GM21526 (cell line): ENCODE results near the gene HOXB4.

Experiments
- ATAC-seq: cut with Tn5 transposase; IDR thresholded peaks from one replicate; pipeline ENCODE4 v1.9.1; 2021; ENCODE audit warnings: moderate library complexity; ENCODE audit not compliant: unreplicated experiment, low FRiP score

The HOXB4 gene

DNA sequence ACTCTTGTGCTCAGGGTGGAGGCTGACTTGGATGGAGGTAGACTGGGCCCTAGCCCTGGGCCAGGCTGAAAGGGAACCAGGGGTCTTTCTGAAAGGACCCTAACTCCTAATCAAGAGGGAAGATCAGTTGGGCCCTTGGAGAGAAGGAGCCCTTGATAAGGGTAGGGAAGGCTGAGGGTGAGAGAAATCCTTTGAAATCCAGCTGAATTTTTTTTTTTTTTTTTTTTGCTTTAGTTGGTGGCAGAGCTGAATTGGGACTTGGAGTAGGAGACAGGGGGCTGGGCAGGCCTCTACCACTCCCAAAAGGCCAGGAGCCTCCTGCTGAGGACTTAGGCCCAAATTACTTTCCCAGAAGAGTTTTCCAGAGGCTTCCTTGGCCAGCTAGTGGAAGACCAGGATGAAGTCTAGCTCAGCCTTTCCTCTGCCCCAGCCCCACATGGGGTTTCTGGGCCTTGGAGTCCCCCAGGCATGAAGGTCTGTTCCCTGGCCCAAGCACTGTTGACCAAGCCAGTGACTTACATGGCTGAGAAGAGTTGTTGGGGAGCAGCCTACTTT lies 12.5 kb upstream of the HOXB4 start:
- no peak for ATAC-seq

DNA sequence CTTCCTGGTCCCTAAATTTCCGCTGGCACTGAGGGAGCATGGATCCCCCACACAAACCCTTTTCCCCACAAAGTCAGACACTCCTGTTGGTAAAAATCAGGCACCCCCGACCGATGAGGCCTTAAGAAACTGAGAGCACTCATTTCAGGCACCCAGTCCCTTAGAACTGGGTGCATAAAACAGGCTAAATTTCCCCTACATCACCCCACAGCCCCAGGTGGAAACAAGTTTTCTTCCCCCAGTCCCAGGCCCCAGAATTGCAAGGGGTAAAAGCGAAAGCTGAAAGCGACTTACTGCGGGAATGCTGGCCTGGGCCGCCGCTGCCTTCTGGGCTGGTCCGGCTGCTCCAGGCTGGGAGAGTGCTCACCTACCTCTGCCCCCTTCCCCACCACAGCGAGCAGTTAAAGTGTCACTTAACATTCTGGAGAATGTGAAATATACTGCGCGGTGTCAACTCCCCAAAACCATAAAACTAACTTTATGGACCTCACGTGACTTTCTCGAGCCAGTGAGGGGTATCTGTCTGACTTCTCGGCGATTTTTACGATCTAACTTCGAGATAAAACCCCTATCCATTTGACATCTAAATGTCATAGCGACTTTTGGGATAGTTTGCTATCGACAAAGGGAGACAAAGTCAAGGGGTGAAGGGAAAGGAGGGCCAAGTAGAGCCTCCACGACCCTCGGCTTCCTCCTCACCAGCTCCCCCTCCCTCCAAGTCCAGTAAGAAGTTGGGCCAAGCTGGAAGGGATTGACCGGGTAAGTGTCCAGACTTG lies 11.9 kb upstream of the HOXB4 start, which contains the start of gene HOXB3:
Gene HOXB3 (minus strand): TSS at position 411 of the 776 bp plus-strand sequence. CDS start 37,767 bp downstream, outside the sequence.
- no peak for ATAC-seq

DNA sequence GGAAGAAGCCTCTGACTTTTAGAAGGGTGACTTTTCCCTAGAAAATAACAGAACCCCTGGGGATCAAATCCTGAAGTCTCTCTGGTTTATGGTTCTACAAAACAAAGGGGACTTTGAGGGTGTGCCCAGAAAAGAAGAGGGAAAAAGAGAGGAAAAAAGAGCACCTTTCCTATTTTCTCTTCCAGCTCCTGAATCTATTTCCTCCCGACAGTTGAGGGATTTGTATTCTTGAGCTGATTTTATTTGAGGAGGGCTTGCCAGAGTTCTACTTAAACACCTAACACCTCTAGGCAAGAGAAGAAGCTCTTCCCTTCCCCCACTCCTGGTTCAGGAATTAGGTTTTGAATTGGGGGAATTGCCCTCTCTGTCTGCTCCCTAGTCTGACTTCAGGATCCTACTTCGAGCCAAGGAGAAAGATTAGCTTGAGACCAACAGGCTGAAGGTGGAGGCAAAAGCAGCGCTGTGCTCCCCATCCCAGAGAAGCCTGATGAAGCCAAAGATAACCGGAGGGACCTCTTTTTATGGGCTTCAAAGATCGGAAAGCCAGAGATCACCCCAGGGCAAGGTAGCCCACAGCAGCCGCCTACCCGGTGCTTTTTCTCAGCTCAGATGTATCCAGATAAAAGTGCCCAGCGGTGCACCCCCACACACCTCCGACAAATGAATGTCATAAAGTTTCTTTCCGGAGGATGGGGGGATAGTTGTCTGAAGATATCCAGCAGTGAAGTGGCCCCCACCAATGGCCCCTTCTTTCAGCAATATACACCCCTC lies 11.1 kb upstream of the HOXB4 start:
- no peak for ATAC-seq

DNA sequence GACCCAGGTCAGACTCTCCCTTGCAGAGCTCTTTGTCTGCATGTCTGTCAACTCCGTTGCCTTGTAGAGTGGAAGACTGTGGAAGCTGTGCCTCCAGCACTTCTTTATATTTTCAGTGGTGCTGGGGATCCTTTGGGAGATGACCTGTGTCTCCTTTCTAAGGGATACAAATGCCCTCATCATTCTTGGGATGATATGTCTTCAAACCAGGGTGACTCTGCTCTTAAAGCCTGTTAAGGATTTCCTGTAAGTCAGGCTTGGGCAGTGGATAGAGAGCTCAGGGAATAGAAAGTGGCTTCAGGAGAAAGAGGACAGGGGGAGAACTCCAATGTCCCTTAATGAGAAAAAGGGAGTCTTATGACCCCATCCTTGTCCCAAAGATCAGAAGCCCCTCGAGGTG lies 10.4 kb upstream of the HOXB4 start:
- ATAC-seq: no peak

DNA sequence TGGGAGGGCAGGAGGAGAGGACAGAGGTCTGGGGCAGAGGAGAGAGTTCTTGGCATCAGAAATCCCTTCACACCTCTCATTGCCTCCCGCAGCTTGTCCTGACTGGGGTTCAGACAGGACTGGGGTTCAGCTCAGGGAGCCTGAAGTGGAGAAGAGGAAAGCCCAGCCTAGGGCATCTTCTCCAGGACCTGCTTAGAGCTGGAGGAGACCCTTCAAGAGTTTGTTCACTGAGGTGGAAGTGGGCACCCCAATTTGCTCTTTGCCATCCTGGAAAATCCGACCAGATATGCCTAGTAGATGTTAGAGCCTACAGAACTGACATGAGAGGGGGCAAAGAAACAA lies 9.9 kb upstream of the HOXB4 start:
- no peak for ATAC-seq

DNA sequence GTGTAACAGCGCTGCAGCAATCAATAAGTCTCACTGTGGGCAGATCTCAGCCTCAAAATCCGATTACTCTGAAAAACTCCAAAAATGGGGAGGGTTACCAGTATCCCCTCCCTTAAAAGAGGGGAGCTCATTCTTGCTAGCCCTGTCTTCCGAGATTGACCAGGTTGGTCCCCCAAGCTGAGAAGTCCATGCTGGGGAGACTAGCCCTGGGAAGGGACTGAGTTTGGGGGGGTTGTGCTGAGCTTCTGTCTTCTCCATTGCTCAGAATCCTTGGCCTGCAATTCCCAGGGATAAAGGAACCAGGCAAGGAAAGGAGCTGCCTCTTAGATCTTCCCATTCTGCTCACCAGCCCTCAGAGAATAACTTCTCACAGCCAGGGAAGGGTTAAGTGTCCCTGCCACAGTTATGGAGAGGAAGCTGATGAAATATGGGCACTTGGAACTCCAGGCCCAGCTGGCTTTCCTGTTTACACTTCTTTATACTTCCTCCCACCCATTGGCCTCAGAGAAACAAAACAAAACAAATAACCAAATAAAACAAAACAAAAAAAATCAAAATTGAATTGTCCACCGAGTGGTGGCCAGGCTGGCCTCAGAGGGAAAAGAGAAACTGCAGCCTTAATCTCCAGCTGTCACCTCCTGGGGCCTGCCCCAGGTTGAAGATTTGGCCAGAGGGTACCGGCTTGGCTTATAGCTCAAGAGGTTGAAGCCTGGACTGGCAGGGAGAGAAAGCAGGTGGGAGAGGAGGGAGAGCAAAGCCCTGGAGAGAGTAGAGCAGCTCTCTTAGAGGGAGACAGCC lies 9.3 kb upstream of the HOXB4 start:
- no peak for ATAC-seq

DNA sequence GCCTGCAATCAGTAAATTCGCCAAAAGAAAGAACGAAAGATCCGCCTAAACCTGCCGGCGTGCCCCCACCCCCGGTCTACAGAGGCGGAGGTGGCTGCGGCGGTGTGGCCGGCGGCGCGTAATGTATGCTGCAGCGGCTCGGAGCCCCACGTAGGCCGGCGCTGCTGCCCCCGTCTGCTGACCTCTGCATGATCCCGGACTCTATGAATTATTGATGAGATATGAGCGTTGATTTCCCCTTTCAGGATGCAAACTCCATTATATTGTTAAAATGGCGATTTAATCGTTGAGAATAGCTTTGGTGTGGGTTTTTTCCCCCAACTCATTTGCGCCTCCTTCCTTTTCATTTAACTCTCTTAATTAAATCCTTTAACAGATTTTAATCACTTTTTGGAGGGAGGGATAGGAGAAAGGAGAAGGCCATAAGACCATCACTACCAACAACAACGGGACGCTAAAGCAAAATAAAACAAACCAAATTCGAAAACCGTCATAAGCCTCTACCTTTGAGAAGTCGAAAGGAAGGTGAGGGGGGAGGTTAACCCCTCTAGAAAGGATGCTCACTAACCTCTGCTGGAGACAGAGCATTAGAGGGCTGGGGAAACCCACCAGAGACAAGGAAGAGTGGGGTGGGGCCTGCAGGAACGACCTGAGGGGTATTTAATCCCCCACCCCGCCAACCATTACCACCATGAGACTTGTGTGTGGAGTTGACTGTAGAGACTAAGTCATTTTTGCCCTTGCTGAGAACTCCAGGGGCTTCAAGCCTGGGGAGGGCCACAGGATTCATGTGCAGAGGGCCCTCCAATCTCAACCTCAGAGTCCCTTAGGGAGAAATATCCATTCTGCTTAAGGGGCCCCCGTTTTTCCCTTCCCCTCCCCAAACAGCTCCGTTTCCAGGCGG lies 8.5 kb upstream of the HOXB4 start:
- no peak for ATAC-seq

DNA sequence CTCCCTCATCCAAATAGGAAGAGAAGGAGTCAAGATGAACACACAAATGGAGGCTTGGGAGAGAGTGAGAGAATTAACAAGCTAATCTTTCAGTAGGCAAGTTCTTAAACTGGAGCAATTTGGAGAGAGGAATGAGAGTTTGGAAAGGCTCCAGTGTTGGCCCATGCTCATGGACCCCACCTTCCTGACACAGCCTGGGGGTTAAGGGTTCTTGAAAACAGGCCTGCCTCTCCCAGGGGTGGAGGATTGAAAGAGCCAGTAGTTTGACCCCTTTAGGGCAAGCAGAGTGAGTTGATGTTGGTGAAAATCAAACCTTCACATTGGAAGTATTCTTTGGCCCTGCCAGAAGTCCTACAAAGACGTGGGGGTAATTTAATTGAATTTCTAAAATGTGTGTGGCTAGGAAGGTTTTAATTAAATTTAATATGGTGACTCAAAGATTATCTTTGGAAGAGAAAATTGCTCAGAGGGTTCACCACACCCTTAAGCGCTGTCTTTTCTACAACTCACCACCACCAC lies 6.1 kb upstream of the HOXB4 start:
- no peak for ATAC-seq

DNA sequence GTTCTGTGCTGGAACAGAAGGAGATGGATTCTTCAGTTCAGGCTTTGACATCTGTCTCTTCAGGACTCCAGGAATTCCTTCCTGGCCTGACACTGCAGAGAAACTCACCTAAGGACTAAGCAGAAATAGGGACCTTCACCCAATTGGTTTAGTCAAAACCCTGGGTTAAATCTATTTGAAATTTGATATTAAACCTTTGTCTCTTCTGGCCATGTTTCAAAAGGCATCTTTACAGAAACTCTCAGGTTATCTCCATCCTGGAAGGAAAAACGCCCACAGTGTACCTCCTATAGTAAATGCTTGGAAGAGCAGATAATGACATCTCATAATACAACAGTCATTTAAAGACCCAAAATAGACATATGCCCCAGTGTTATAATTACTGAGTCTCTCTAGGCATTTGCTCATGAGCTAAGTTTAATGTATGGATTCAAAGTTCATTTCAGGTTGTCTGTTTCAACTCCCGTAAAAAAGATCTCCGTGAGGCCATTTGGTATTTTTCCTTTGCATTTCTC lies 5.6 kb upstream of the HOXB4 start:
- no peak for ATAC-seq

DNA sequence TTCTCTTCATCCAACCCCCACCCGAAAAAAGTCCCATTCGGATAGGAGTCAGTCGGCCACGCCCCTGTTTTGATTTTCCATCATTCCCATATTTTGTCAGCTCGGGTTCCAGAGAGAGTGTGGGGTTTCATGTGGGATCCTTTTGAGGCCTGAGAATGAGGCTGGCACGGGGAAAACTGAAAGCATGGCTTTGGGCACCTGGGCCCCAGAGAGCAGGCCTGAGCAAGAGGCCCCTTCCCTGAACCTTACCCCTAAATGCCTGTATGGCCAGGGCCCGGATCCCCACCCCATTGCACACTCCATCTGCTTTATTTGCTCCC lies 4.6 kb upstream of the HOXB4 start:
- no peak for ATAC-seq

DNA sequence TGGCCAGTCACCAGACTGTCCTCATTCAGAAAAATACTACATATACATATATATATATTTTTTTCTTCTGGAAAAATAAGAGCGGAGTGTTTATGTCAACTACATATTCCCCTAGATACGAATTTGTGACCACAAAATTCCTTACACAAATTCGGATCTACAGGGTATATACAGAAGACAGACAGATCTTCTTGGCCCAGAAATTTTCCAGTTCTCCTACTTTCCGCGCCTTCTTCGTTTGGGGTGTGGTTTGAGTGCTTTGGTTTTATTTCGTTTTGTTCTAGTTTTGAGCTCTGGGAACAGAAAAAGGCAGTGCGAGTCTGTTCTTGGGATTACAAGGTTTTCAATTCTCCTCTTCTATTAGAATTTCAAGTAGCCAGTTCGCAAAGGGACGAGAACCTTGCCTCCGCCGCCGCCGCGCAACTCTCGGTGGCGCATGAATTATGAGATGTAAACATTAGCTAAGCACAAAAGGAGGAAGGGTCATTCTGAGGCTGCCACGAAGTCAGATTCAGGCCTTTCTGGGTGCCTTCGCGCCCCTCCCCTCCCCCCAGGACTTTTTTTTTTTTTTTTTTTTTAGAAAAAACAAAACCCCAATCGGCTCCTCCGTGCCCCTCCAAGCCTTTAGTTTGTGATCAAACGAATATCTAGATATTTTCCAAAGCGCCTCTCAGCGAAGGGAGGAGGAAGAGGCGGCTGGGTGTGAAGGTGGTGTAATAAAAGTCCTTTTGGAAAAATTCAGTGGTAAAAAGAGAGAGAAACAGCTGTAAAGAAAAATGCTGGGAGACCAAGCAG lies 1.8 kb upstream of the HOXB4 start:
- ATAC-seq: no peak

DNA sequence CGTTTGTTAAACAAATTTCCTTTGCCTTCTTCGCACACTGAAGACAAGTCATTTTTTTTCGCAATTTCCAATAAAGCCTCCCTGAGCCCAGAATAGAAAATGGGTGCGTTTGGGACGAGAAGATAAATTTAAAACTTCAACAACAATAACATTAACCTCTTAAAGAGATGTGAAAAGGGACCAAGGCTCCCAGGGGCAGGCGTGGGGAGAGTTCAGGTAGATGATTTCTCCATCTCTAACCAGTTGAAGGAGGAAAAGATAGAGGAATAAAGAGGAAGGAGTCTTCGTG lies 1.3 kb upstream of the HOXB4 start:
- ATAC-seq: no peak

DNA sequence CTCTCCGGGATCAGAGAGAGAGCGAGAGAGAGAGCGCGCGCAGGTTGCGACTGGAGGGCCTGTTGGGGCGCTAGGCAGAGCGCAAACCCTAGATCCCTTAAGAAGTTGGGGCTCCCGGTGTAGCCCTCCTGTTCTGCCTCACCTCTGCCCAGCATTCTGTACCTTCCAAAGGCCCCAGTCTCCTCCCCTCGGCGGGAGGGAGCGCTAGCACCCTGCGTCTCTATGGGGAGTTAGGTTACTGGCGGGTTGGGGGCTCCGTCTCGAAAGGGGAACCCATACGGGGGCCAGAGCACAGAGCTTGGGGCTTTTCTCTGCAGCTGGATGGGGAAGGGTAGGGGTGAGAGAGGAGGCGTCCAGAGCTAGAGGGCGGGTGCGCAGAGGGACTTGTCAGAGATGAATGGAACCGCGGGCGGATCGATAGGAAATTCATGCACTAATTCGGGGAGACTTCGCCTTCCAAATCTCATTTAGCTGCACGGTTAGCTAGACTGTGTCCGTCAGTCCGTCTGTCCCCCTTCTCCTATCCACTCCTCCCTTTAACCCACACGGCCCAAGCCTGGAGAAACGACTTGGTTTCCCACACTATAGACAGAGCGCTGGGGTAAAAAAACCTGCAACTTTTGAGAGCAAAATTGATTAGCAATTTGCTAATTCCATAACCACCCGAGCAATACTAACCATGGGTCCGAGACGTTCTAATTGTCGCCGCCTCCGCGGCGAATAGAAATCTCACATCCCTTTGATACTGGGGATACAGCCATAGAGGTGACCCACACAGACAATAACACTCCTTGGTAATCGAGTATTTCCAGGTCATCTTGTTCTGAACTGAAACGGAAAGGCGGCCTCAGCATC lies 693 bp upstream of the HOXB4 start:
- ATAC-seq: no peak

DNA sequence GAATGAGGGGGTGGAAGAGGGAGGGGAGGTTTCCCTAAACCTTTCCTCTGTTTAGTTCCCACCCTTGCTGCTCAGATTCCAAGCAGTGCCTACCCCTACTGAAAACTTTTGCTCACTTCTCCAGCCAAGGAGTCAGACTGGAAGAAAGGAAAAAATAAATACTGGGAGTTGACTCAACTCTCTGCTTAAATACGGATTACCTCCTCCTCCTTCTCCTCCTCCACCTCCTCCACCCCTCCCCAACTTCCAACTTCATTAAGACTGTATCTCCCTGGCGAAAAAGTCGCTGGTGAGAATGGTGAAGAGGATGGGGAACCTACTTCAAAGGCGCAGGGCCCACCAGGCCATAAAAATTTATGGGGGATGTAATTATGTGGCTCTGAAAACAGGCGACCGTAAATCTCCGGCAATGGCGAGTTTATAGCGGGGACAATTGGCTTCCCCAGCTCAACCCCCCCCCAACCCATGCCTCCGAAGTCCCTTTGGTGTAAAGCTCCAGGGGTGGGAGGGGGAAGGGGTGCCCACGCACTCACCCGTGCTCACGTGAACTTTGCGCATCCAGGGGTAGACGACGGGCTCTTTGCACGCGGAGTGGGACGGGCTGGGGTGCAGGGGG lies 712 bp downstream of the HOXB4 start:
- ATAC-seq: no peak

DNA sequence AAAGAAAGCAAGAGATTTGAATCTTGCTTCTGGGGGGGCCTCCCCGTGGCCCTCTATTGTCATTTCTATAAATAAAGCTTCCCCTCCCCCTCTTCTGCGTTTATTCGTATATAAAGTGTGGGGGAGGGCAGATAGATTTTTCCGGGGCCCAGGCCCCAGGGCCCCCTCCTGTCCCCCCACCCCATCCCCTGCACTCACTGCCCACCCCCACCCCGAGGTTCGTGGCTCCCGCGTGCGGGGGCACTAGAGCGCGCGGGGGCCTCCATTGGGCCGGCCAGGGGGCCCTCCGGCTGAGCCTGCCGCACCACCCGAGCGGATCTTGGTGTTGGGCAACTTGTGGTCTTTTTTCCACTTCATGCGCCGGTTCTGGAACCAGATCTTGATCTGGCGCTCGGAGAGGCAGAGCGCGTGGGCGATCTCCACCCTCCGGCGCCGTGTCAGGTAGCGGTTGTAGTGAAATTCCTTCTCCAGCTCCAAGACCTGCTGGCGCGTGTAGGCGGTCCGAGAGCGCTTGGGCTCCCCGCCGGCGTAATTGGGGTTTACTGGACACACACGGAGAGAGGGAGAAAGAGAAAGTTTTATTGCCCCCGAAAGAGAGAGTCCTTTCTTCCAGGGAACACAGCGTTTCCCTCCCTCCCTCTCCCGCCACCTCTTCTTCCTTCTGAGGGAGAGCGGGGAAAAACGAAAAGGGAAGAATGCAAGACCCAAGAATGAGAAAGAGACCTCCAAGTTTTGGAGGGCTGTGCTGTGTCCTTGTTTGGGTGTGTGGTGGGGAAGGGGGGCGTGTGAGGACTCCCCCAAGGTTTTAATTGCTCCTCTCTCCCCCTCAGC lies 1.5 kb downstream of the HOXB4 start:
- ATAC-seq: no peak

DNA sequence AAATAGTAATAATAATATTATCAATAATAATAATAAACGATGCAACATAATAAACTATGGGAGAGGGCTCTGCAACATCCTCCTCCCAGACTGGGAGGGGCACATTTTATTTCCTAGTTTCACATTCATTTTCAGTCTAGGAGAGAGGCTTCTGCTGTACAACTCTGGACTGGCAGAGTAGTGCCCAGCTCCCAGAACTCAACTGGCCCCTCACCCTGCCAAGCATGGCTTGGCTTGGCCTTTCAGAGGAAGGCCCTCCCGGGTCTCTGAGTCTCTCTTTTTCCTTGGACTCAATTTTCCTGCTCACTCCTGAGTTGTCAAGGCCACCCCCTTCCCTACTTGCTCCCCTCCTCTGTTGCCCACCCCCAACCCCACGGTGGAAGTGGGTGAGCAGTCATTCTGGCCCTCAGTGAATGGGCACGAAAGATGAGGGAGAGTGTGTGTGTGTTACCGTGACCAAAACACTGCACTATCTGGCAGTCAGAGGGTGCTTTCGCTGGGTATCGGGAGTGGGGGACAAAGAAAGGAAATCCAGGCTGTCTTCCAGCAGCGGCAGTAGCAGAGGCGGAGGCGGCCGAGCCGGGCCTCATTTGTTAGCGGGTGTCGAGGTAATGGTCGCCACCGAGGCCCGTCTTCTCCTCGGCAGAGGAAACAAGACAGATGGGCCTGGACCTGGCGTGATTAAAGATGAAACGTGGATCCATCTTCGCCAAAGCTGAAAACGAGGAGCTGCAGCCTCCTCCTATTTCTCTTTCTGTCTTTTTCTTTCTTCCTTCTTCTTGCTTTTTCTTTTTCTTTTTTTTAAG lies 2.3 kb downstream of the HOXB4 start:
- no peak for ATAC-seq
